ENCODE results near the gene CRIP2.

DNA sequence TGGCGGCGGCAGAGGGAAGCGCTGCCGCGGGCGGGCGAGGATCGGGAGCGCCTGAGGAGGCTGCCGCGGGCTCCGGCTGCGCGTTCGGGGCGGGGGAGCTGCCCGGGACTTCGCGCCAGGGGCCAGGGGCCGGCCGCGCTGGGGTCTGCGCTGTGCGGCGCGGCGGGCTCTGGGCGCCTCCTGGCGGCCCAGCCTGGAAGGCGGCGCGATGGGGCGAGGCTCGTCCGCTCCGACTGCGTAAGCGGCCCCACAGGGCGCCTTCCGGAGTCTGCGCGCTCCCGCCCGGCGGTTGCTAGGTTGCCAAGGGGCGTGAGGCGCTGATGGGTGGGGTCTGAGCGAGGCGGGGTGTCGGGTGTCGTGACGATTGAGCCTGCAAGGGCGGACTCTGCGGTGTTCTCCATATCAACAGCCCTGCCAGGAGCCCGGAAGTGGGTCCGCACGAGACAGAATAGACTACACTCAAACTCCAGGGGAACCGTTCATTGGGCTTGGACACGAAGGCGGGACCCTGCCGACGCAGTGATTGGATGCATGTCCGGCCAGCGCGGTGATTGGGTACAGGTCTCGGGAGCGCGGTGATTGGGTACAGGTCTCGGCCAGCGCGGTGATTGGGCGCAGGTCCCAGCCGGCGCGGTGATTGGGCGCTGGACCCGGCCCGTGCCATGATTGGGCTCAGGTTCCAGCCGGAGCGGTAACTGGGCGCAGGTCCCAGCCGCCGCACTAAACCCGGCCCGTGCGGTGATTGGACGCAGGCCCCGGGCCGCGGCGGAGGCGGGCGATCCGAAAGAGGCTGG, 16.1 kb downstream of the CRIP2 start, which contains the start of gene TEDC1:
- TF ChIP-seq, protein P1, sequence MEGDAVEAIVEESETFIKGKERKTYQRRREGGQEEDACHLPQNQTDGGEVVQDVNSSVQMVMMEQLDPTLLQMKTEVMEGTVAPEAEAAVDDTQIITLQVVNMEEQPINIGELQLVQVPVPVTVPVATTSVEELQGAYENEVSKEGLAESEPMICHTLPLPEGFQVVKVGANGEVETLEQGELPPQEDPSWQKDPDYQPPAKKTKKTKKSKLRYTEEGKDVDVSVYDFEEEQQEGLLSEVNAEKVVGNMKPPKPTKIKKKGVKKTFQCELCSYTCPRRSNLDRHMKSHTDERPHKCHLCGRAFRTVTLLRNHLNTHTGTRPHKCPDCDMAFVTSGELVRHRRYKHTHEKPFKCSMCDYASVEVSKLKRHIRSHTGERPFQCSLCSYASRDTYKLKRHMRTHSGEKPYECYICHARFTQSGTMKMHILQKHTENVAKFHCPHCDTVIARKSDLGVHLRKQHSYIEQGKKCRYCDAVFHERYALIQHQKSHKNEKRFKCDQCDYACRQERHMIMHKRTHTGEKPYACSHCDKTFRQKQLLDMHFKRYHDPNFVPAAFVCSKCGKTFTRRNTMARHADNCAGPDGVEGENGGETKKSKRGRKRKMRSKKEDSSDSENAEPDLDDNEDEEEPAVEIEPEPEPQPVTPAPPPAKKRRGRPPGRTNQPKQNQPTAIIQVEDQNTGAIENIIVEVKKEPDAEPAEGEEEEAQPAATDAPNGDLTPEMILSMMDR (IDR thresholded peaks at IDR 0.05) = peak; percentile 71 to 97 (median 86)
- TF ChIP-seq POLR2A (IDR thresholded peaks at IDR 0.05) = peak; percentile 61

All from right lobe of liver (tissue), 4 donors.